ENCODE results near the gene CCDC70.

The CCDC70 gene

DNA sequence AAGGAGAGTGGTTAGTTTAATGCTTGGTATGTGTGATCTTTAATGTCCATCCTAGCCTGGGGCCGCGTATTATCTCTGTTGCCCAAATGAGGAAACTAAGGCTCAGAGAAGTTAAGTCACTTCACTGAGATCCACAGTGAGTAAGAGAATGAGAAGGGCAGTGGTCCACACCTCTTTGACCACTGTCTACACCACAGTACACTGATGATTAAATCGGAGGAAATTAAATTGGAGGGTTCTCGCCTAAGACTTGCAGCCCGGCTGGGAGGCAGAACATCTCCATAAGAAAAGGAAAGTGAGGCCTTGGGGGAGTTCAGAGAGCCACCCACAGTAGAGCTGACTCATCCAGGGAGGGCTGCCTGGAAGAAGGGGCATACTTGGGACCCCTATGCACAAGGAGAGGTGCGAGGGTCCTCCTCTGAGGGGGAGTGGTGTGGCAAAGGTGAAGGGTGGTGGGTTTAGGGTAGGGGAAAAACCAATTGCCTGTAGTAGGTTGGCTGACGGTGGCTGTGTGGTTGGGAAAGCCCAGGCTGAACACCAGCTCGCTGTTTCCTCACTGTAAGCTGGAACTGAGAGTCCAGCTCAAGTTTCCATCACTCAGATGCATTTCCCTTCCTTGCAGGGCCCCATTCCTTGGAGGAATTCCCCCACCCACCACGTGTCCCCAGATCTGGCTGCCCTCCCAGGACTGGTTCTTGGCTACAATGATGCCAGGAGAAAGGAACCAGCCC is 42.8 kb upstream of the CCDC70 start (continued):
- TF ChIP-seq ZNF266 (tag by site-specific recombination; IDR thresholded peaks at IDR 0.05; ENCODE audit: low read depth) (no peak), ZNF830 (tag by site-specific recombination; IDR thresholded peaks at IDR 0.05; ENCODE audit: low read depth) (no peak), ZNF777 (tag by site-specific recombination; IDR thresholded peaks at IDR 0.05; ENCODE audit: borderline replicate concordance) (no peak), ZNF768 (tag by site-specific recombination; IDR thresholded peaks at IDR 0.05) (no peak)

DNA sequence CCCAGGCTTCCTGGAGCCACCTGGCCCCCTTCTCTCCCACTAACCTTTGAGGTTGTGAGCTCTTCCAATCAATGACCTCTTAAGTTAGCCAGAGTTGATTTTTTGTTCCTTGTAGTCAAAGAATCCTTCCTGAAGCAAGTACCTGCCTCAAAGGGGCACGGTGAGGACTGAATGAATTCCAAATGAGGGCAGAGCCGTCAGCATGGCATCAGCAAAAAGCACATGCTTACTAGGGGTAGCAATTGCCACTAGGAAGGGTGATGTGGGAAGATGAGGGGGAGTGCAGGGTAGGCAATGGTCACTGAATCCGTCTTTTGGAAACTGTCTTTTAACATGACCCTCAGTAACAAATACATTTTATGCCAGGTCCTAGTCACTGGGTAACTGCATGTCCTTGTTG is 42.2 kb upstream of the CCDC70 start:
- Histone ChIP-seq H3K4me3 (ENCODE audit: low read depth, low read length) (no peak overlapping the region), H3K36me3 (ENCODE audit: control insufficient read depth in 2 of 2, insufficient read depth in 1 of 2, low read length in 2 of 2) (no peaks in the 10 kb centered on the region), H3K4me1 (ENCODE audit: control insufficient read depth, insufficient read depth, low read length) (no peaks in the 10 kb centered on the region), H3K27ac (ENCODE audit: extremely low read depth, low read depth, low read length) (no peak overlapping the region), H3K9me3 (ENCODE audit: control insufficient read depth, insufficient read depth, low read depth, low read length) (no peaks in the 10 kb centered on the region)
- ChIA-PET CTCF (interaction anchor here (0.7 to 1.4 kb wide), 2 partner anchors 12 to 392 kb away, joined by 4 to 5 read pairs; no protein-coding TSS in a partner anchor), POLR2A (interaction anchor here (1.0 kb wide), 1 partner anchor 366 kb away, joined by 3 read pairs; the partner anchor contains the start of gene INTS6)
- TF ChIP-seq, protein P1, sequence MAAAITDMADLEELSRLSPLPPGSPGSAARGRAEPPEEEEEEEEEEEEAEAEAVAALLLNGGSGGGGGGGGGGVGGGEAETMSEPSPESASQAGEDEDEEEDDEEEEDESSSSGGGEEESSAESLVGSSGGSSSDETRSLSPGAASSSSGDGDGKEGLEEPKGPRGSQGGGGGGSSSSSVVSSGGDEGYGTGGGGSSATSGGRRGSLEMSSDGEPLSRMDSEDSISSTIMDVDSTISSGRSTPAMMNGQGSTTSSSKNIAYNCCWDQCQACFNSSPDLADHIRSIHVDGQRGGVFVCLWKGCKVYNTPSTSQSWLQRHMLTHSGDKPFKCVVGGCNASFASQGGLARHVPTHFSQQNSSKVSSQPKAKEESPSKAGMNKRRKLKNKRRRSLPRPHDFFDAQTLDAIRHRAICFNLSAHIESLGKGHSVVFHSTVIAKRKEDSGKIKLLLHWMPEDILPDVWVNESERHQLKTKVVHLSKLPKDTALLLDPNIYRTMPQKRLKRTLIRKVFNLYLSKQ (tag by site-specific recombination; IDR thresholded peaks at IDR 0.05; ENCODE audit: borderline replicate concordance): no peak
- TF ChIP-seq PRDM1 (tag by site-specific recombination; IDR thresholded peaks at IDR 0.05) (no peak), ZNF560 (tag by site-specific recombination; IDR thresholded peaks at IDR 0.05; ENCODE audit: borderline replicate concordance) (no peak), ZNF654 (tag by site-specific recombination; IDR thresholded peaks at IDR 0.05; ENCODE audit: low read depth) (no peak), ZNF501 (tag by site-specific recombination; IDR thresholded peaks at IDR 0.05) (no peak), ZNF610 (tag by site-specific recombination; IDR thresholded peaks at IDR 0.05; ENCODE audit: borderline replicate concordance) (no peak), ZNF184 (tag by site-specific recombination; IDR thresholded peaks at IDR 0.05) (no peak), ZNF510 (tag by site-specific recombination; IDR thresholded peaks at IDR 0.05; ENCODE audit: insufficient replicate concordance) (no peak), ZNF544 (tag by site-specific recombination; IDR thresholded peaks at IDR 0.05) (no peak), ZNF521 (tag by site-specific recombination; IDR thresholded peaks at IDR 0.05) (no peak), ZNF76 (tag by site-specific recombination; IDR thresholded peaks at IDR 0.05; ENCODE audit: borderline replicate concordance, low read depth) (no peak), ZNF223 (tag by site-specific recombination; IDR thresholded peaks at IDR 0.05) (no peak), ZNF664 (tag by site-specific recombination; IDR thresholded peaks at IDR 0.05) (no peak)
- TF ChIP-seq, protein P2, sequence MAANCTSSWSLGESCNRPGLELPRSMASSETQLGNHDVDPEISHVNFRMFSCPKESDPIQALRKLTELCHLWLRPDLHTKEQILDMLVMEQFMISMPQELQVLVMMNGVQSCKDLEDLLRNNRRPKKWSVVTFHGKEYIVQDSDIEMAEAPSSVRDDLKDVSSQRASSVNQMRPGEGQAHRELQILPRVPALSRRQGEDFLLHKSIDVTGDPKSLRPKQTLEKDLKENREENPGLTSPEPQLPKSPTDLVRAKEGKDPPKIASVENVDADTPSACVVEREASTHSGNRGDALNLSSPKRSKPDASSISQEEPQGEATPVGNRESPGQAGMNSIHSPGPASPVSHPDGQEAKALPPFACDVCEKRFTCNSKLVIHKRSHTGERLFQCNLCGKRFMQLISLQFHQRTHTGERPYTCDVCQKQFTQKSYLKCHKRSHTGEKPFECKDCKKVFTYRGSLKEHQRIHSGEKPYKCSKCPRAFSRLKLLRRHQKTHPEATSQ (tag by site-specific recombination; IDR thresholded peaks at IDR 0.05): no peak
- TF ChIP-seq, protein P3, sequence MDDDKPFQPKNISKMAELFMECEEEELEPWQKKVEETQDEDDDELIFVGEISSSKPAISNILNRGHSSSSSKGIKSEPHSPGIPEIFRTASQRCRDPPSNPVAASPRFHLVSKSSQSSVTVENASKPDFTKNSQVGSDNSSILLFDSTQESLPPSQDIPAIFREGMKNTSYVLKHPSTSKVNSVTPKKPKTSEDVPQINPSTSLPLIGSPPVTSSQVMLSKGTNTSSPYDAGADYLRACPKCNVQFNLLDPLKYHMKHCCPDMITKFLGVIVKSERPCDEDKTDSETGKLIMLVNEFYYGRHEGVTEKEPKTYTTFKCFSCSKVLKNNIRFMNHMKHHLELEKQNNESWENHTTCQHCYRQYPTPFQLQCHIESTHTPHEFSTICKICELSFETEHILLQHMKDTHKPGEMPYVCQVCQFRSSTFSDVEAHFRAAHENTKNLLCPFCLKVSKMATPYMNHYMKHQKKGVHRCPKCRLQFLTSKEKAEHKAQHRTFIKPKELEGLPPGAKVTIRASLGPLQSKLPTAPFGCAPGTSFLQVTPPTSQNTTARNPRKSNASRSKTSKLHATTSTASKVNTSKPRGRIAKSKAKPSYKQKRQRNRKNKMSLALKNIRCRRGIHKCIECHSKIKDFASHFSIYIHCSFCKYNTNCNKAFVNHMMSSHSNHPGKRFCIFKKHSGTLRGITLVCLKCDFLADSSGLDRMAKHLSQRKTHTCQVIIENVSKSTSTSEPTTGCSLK (tag by site-specific recombination; IDR thresholded peaks at IDR 0.05): no peak
- TF ChIP-seq, protein P4, sequence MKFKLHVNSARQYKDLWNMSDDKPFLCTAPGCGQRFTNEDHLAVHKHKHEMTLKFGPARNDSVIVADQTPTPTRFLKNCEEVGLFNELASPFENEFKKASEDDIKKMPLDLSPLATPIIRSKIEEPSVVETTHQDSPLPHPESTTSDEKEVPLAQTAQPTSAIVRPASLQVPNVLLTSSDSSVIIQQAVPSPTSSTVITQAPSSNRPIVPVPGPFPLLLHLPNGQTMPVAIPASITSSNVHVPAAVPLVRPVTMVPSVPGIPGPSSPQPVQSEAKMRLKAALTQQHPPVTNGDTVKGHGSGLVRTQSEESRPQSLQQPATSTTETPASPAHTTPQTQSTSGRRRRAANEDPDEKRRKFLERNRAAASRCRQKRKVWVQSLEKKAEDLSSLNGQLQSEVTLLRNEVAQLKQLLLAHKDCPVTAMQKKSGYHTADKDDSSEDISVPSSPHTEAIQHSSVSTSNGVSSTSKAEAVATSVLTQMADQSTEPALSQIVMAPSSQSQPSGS (tag by site-specific recombination; IDR thresholded peaks at IDR 0.05; ENCODE audit: low read depth): no peak

Measured in HEK293 (cell line).